Trophoblast cell (in vitro differentiated cells and primary cell): ENCODE results near the gene E2F6.
A peak's percentile ranks its signal among the peaks of the same experiment; 100 is the strongest.

Experiments
- DNase-seq, 2 donors: peaks; one replicate each; pipeline ENCODE4 v3.0.0-alpha.2; 2016
- H2AFZ ChIP-seq: 2 replicates; pipeline ENCODE4 v1.6.1; 2013; ENCODE audit warnings: low read length, moderate library complexity, mild to moderate bottlenecking; ENCODE audit not compliant: insufficient read depth, poor library complexity
- H2AK5ac ChIP-seq: 2 replicates; pipeline ENCODE4 v1.6.1; 2013; ENCODE audit warnings: mild to moderate bottlenecking, low read length
- H2BK120ac ChIP-seq: 2 replicates; pipeline ENCODE4 v1.6.1; 2013; ENCODE audit warnings: low read length, mild to moderate bottlenecking, moderate library complexity; ENCODE audit not compliant: insufficient read depth, poor library complexity
- H2BK12ac ChIP-seq: 2 replicates; pipeline ENCODE4 v1.6.1; 2013; ENCODE audit warnings: mild to moderate bottlenecking, low read length, moderate library complexity
- H2BK5ac ChIP-seq: 2 replicates; pipeline ENCODE4 v1.6.1; 2013; ENCODE audit warnings: low read length, low read depth, moderate library complexity, mild to moderate bottlenecking; ENCODE audit not compliant: poor library complexity
- H3K14ac ChIP-seq: 2 replicates; pipeline ENCODE4 v1.6.1; 2013; ENCODE audit warnings: mild to moderate bottlenecking, low read length
- H3K18ac ChIP-seq: 2 replicates; pipeline ENCODE4 v1.6.1; 2013; ENCODE audit warnings: mild to moderate bottlenecking, low read length
- H3K23ac ChIP-seq: 2 replicates; pipeline ENCODE4 v1.6.1; 2013; ENCODE audit warnings: low read length
- H3K27ac ChIP-seq: 2 replicates; pipeline ENCODE4 v1.5.1; 2013; ENCODE audit warnings: low read depth, mild to moderate bottlenecking, inconsistent platforms, low read length, moderate library complexity
- H3K27me3 ChIP-seq: 2 replicates; pipeline ENCODE4 v1.6.1; 2013; ENCODE audit warnings: inconsistent platforms, mild to moderate bottlenecking, low read length, moderate library complexity; ENCODE audit not compliant: insufficient read depth
- H3K36me3 ChIP-seq, 2 experiments: 1 replicate in 1 of 2; 2 replicates in 1 of 2; pipeline ENCODE4 v1.6.1; 2013; ENCODE audit warnings: low read length in 2 of 2, mild to moderate bottlenecking in 2 of 2, moderate library complexity in 1 of 2; ENCODE audit not compliant: insufficient read depth in 2 of 2, control insufficient read depth in 1 of 2
- H3K4ac ChIP-seq: 2 replicates; pipeline ENCODE4 v1.6.1; 2013; ENCODE audit warnings: low read depth, mild to moderate bottlenecking, low read length, moderate library complexity
- H3K4me1 ChIP-seq, 2 experiments: 1 replicate in 1 of 2; 2 replicates in 1 of 2; pipeline ENCODE4 v1.6.1; 2013; ENCODE audit warnings: low read length in 2 of 2, mild to moderate bottlenecking in 2 of 2, moderate library complexity in 1 of 2; ENCODE audit not compliant: insufficient read depth in 2 of 2, control insufficient read depth in 1 of 2
- H3K4me2 ChIP-seq: 2 replicates; pipeline ENCODE4 v1.6.1; 2013; ENCODE audit warnings: inconsistent platforms, mild to moderate bottlenecking, low read length, moderate library complexity
- H3K4me3 ChIP-seq: 2 replicates; pipeline ENCODE4 v1.5.1; 2013; ENCODE audit warnings: mild to moderate bottlenecking, low read depth, low read length, inconsistent platforms
- H3K79me1 ChIP-seq: one replicate; pipeline ENCODE4 v1.6.1; 2013; ENCODE audit warnings: low read length
- H3K79me2 ChIP-seq: 2 replicates; pipeline ENCODE4 v1.6.1; 2013; ENCODE audit warnings: low read length, mild to moderate bottlenecking; ENCODE audit not compliant: control insufficient read depth, insufficient read depth, poor library complexity
- H3K9ac ChIP-seq: 2 replicates; pipeline ENCODE4 v1.6.1; 2013; ENCODE audit warnings: mild to moderate bottlenecking, low read length
- H3K9me3 ChIP-seq: 2 replicates; pipeline ENCODE4 v1.6.1; 2013; ENCODE audit warnings: low read depth, mild to moderate bottlenecking, control low read depth, inconsistent platforms, low read length; ENCODE audit not compliant: insufficient read depth
- H4K12ac ChIP-seq: 2 replicates; pipeline ENCODE4 v1.6.1; 2013; ENCODE audit warnings: low read depth, mild to moderate bottlenecking, low read length, moderate library complexity
- H4K8ac ChIP-seq: 2 replicates; pipeline ENCODE4 v1.6.1; 2013; ENCODE audit warnings: low read depth, mild to moderate bottlenecking, low read length, moderate library complexity
- H4K91ac ChIP-seq: one replicate; pipeline ENCODE4 v1.6.1; 2013; ENCODE audit warnings: low read depth, mild to moderate bottlenecking, low read length, moderate library complexity
- WGBS: extraction: QIAGEN DNeasy Blood & Tissue Kit; methylation state at CpG from one replicate; pipeline ENCODE4 v1.1.7; 2013; ENCODE audit warnings: missing lambda C conversion rate; ENCODE audit not compliant: insufficient read length, insufficient coverage; ENCODE audit errors: extremely low coverage; 5-methylcytosine and 5-hydroxymethylcytosine counted together

Gene E2F6

GRCh38 chr2:11502740-11503292 is 36.9 kb upstream of the E2F6 start:
- no peak overlapping the region for H2BK5ac ChIP-seq
- no peak overlapping the region for H3K18ac ChIP-seq

GRCh38 chr2:11500702-11501303 is 34.8 kb upstream of the E2F6 start:
- no peak overlapping the region for H4K8ac ChIP-seq
- no CpG with 5 or more reads among the region's 5 CpGs for WGBS
- no peaks in the 10 kb centered on the region for H3K27me3 ChIP-seq
- no peak overlapping the region for H2AK5ac ChIP-seq
- no peak overlapping the region for H2AFZ ChIP-seq
- no peak for DNase-seq
- H3K9ac ChIP-seq: no peak overlapping the region
- no peak overlapping the region for H4K91ac ChIP-seq
- H3K23ac ChIP-seq: no peak overlapping the region
- H3K18ac ChIP-seq: no peak overlapping the region
- no peak overlapping the region for H4K12ac ChIP-seq
- H3K36me3 ChIP-seq: no peaks in the 10 kb centered on the region
- H3K4me3 ChIP-seq: no peak overlapping the region
- H3K14ac ChIP-seq: no peak overlapping the region
- H3K4me2 ChIP-seq: no peak overlapping the region
- no peak overlapping the region for H2BK12ac ChIP-seq
- H3K9me3 ChIP-seq: no peaks in the 10 kb centered on the region
- no peaks in the 10 kb centered on the region for H3K79me2 ChIP-seq
- H2BK120ac ChIP-seq: no peak overlapping the region
- H3K27ac ChIP-seq: no peak overlapping the region
- H2BK5ac ChIP-seq: no peak overlapping the region
- no peaks in the 10 kb centered on the region for H3K79me1 ChIP-seq
- H3K4ac ChIP-seq: no peak overlapping the region
- H3K4me1 ChIP-seq: peaks cover 0 to 3% of the 10 kb centered on the region in 2 experiments

More at GRCh38 chr2:11502740-11503292, 36.9 kb upstream of the E2F6 start:
- H3K27ac ChIP-seq: no peak overlapping the region
- no peak overlapping the region for H2AFZ ChIP-seq
- no peak overlapping the region for H3K4me3 ChIP-seq
- no peaks in the 10 kb centered on the region for H3K9me3 ChIP-seq
- no peak overlapping the region for H2BK12ac ChIP-seq
- no peak overlapping the region for H4K8ac ChIP-seq
- no peak overlapping the region for H3K14ac ChIP-seq
- H3K4ac ChIP-seq: no peak overlapping the region
- H3K36me3 ChIP-seq: no peaks in the 10 kb centered on the region
- no peaks in the 10 kb centered on the region for H3K79me2 ChIP-seq
- H2AK5ac ChIP-seq: no peak overlapping the region
- H3K79me1 ChIP-seq: no peaks in the 10 kb centered on the region
- H2BK120ac ChIP-seq: no peak overlapping the region
- no CpG with 5 or more reads among the region's 4 CpGs for WGBS
- DNase-seq: no peak
- no peak overlapping the region for H4K91ac ChIP-seq
- no peak overlapping the region for H3K9ac ChIP-seq
- peaks cover 0 to 3% of the 10 kb centered on the region in 2 experiments for H3K4me1 ChIP-seq
- H3K27me3 ChIP-seq: no peaks in the 10 kb centered on the region
- no peak overlapping the region for H3K4me2 ChIP-seq
- H3K23ac ChIP-seq: no peak overlapping the region
- H4K12ac ChIP-seq: no peak overlapping the region

GRCh38 chr2:11499081-11499743 is 33.3 kb upstream of the E2F6 start:
- H4K12ac ChIP-seq: no peak overlapping the region
- H3K23ac ChIP-seq: no peak overlapping the region
- no peak overlapping the region for H3K9ac ChIP-seq
- H2BK120ac ChIP-seq: no peak overlapping the region
- no peak overlapping the region for H3K4me3 ChIP-seq
- DNase-seq: no peak
- no peak overlapping the region for H3K14ac ChIP-seq
- H3K79me2 ChIP-seq: no peaks in the 10 kb centered on the region
- H3K4me1 ChIP-seq: peaks cover 0 to 3% of the 10 kb centered on the region in 2 experiments
- no peaks in the 10 kb centered on the region for H3K36me3 ChIP-seq
- no peaks in the 10 kb centered on the region for H3K9me3 ChIP-seq
- no CpG with 5 or more reads among the region's 4 CpGs for WGBS
- H2BK5ac ChIP-seq: no peak overlapping the region
- no peak overlapping the region for H3K18ac ChIP-seq
- no peak overlapping the region for H2AFZ ChIP-seq
- H2BK12ac ChIP-seq: no peak overlapping the region
- H4K91ac ChIP-seq: no peak overlapping the region
- no peak overlapping the region for H3K27ac ChIP-seq
- H4K8ac ChIP-seq: no peak overlapping the region
- no peaks in the 10 kb centered on the region for H3K79me1 ChIP-seq
- H2AK5ac ChIP-seq: no peak overlapping the region
- no peak overlapping the region for H3K4ac ChIP-seq
- H3K4me2 ChIP-seq: no peak overlapping the region
- H3K27me3 ChIP-seq: no peaks in the 10 kb centered on the region

GRCh38 chr2:11498543-11499034 is 32.6 kb upstream of the E2F6 start:
- no peak overlapping the region for H3K9ac ChIP-seq
- no peaks in the 10 kb centered on the region for H3K36me3 ChIP-seq
- H2BK5ac ChIP-seq: no peak overlapping the region
- no peak overlapping the region for H2AFZ ChIP-seq
- WGBS: no CpG with 5 or more reads among the region's 9 CpGs
- no peak overlapping the region for H3K18ac ChIP-seq
- H3K27ac ChIP-seq: no peak overlapping the region
- no peak overlapping the region for H2BK120ac ChIP-seq
- H2AK5ac ChIP-seq: no peak overlapping the region
- H3K4ac ChIP-seq: no peak overlapping the region
- H3K27me3 ChIP-seq: no peaks in the 10 kb centered on the region
- H3K4me1 ChIP-seq: peaks cover 0 to 3% of the 10 kb centered on the region in 2 experiments
- H3K23ac ChIP-seq: no peak overlapping the region
- no peak overlapping the region for H4K8ac ChIP-seq
- H2BK12ac ChIP-seq: no peak overlapping the region
- H3K4me2 ChIP-seq: no peak overlapping the region
- no peaks in the 10 kb centered on the region for H3K79me2 ChIP-seq
- no peak overlapping the region for H3K14ac ChIP-seq
- H4K12ac ChIP-seq: no peak overlapping the region
- H3K79me1 ChIP-seq: no peaks in the 10 kb centered on the region
- peak overlapping the region; percentile 10 for H3K4me3 ChIP-seq
- H3K9me3 ChIP-seq: no peaks in the 10 kb centered on the region
- no peak for DNase-seq
- no peak overlapping the region for H4K91ac ChIP-seq
